GM18867 (cell line): ENCODE results near the gene PCA3.

Experiments used
- ATAC-seq: cut with Tn5 transposase; IDR thresholded peaks from one replicate; pipeline ENCODE4 v1.9.1; 2021; ENCODE audit warnings: mild to moderate bottlenecking, moderate library complexity; ENCODE audit not compliant: unreplicated experiment

Gene PCA3

DNA sequence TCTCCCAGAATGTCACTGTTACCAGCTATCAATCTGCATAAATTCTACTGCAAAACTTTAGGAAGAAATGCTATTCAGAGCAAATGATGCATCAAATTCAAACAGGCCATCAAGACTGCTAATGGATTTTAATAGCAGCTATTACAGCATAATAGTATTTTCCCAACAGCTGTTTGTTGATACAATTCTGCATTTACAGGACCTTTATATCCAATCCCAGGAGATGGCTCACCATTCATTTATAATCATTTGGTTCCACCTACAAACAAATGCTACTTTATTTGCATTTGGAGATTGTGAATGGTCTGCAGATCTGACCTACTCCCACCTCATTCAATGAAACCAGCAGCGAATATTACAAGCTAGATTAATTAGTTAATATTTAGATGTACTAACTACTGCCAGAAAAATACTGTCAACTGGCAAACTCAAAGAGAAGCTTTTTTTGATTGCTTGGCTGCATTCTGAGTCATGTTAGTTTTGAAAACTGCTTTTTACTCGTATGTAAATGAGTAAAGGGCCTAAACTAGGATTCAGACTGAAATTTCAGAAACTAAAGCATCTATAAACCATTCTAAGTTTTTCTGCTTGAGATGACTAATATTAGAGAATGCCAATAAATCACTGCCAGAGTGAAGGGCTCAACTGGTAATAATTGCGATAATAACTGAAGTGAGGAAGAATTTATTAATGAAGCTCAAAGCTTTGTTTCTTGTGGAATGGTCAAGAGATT lies 7.1 kb upstream of the PCA3 start:
- ATAC-seq = no peak

DNA sequence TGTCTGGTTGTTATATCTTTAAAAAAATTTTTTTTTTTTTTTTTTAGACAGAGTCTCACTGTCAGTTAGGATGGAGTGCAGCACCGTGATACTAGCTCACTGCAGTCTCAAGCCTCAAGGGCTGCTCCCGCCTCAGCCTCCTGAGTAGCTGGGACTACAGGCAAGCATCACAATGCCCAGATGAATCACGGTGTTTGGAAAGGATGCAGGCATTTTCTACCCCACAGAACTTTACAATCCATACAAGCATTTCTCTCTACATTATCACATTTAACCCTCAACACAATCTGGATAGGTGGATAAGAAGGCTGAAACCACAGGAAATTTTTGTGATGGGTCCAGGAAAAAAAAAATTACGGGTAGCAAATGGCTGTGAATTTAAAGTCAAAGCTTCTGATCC lies 5.8 kb upstream of the PCA3 start:
- no peak for ATAC-seq

DNA sequence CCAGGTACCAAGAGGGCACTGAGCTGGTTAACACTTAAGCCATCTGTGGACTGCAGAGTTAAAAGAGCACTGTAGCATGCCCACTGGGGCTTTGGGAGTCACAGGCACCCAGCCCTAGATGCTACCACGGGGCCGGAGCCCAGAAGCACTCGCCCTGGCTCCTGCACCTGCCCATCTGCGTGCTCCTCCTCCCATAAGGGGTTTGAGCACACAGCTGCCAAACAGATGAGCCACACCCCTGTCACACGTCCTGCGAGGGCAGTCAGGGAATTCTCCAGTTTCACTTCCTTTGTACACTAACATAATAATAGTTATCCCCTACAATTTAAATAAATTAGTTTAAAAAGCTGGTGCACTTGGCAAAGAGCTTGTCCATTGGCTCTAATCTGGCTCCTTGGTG lies 4.5 kb upstream of the PCA3 start:
- no peak for ATAC-seq

DNA sequence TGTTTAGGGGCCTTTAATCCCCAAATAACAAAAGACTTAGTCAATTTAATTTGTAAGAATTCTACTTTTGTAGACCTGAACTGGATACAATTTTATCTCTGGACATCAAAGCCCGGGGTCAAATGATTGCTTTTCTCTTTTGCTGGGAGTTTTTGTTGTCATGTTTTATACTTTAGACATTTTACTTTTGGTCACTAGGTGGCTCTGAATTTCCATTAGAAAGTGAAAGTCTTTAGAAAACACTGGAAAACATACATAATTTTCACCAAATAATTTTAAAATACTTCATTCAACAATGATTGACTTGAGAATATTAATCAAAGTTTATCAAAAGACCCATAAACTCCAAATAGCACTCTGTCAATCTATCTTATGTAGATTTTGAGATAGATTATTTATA lies 2.8 kb upstream of the PCA3 start:
- ATAC-seq = no peak

DNA sequence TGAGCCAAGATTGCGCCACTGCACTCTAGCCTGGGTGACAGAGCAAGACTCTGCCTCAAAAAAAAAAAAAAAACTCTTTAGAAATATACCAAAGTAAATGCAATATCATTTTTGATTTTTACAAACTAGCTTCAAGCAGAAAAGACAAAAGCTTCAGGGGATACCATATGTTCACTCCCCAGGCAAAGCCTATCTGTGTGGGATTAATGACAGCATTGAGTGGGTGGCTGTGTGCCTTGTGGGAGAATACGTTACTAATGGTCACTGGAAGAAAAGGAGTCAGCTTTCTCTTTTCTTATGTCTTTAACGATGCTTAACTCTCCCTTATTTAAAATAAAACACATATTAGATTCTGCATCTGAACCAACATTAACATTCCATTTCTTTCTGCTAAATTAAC lies 1.9 kb downstream of the PCA3 start:
- ATAC-seq = no peak

DNA sequence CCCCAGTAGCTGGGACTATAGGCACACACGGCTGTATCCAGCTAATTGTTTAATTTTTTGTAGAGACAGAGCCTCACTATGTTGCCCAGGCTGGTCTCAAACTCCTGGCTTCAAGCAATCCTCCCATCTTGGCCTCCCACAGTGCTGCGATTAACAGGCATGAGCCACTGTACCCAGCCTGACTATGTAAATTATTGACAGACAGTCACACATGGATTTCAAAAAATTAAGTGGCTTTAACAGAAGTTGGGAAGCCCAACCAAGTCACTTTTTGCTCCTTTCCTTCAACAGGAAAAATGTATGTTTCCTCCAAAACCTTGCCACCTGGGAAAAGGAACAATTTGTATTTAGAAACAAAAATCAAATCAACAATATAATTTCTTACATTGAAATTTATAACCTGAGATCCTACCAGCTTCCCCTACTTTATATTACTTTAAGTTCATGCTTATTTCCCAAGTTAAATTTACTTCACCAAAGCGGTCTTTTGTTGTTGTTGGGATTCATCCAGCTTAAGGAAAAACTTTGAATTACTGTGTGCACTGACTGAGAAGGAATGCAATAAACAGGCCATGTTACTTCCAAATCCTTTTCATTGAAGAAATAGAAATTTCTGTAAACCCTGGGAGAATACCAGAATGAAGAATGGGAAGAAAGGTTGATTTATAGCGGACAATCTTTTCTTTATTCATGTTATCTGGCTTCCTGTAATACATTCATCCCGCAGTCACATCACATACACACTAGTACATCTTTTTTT lies 8.6 kb downstream of the PCA3 start:
- ATAC-seq = no peak

DNA sequence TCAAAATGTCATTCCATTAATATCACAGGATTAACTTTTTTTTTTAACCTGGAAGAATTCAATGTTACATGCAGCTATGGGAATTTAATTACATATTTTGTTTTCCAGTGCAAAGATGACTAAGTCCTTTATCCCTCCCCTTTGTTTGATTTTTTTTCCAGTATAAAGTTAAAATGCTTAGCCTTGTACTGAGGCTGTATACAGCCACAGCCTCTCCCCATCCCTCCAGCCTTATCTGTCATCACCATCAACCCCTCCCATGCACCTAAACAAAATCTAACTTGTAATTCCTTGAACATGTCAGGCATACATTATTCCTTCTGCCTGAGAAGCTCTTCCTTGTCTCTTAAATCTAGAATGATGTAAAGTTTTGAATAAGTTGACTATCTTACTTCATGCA lies 20.6 kb downstream of the PCA3 start:
- no peak for ATAC-seq

DNA sequence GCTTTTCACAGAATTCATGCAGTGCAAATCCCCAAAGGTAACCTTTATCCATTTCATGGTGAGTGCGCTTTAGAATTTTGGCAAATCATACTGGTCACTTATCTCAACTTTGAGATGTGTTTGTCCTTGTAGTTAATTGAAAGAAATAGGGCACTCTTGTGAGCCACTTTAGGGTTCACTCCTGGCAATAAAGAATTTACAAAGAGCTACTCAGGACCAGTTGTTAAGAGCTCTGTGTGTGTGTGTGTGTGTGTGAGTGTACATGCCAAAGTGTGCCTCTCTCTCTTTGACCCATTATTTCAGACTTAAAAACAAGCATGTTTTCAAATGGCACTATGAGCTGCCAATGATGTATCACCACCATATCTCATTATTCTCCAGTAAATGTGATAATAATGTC lies 21.3 kb downstream of the PCA3 start:
- no peak for ATAC-seq

DNA sequence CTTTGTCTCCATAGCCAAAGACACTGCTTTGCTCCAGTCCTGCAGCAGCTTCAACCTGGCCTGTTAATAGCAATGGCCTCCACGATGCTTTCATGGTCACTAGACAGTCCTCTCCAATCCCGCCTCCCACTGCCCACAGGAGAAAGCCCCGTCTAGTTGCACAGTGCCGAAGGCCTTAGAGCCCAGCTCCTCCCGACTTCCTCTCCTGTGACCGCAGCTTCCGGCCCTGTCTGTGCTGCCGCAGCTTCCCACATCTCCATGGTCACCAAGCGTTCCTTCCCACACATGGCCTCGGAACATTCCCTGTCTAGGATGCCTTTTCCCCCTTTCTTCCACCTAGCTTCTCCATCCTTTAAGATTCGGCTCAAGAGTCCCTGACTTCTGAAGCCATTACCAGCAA lies 23.4 kb downstream of the PCA3 start:
- no peak for ATAC-seq

DNA sequence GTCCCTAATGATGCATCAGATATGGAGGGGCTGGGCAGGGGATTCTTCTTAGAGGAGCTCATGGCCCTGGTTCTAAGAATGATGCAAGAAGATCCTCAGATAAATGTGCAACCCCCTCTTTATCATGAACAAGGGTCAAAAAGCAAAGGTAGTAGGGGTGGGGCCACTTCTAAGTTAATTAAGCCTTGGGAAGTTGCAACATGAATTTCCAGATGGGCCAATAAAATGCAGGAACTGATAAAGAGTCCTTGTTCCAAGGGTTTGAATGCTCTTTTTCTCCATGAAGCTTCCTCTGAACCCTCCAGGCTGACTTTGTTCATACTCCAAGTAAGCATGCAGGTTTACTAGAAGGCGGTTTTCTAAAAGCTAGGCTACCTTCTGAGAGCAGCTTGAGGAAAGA lies 25.6 kb downstream of the PCA3 start:
- ATAC-seq = no peak

DNA sequence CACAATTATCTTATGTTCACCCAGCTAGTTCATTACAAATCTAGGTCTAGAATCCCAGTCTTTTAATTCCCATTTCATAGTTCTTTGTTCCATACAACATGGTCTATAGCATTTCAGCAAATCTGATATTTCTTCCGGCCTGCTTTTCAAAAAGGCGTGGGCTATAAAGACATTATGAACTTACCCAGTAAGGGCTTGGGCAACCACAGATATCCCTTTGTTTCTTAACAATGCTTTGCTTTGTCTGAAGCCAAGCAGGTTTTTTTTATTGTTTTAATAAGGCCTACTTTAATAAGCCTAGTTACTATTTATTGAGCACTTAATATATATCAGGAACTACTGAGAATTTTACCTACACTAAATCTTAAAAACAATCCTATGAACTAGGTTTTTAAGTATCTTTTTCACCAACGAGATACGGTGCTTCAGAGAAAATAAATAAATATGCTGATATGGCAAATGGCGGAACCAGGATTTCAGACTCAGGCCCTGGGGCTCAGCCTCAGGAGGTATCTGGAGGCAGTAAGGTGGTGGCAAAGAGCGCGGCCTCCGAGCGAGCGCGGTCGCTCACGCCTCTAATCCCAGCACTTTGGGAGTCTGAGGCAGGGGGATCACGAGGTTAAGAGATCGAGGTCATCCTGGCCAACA lies 29.7 kb downstream of the PCA3 start:
- no peak for ATAC-seq

DNA sequence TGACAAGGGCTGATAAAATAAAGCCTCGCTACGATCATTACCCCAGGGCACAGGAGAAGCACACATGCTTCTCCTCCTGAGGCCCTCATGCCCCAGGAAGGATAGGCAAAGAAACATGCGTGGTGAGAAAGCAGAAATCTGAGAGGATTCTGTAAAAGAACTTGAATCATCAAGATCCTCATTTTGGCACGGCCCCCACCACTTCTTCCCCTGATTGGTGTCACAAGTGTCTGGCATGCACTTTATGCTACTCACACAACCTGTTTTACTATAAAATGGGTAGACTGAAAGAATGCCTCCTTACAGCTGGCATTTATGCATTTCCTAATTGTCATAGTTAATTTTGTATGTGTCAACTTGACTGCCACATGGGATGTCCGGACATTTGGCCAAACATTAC lies 32.1 kb downstream of the PCA3 start:
- ATAC-seq = no peak

DNA sequence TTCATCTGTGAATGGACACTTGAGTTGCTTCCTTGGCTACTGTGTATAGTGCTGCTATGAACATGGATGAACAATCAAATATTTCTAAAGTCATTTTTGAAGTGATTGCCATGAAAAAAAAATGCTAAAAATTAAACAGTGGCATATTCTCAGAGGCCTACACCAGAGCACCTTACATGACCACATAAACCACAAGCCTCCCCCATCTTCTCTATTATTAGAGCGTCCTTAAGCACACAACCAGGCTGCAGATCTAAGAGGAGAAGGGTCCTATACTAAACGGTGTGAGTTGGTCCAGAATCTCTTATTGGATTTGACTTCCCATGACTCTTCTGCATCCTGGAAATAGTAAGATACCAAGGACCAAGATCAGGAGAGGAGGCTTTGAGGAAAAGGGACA lies 34.3 kb downstream of the PCA3 start:
- ATAC-seq = no peak

DNA sequence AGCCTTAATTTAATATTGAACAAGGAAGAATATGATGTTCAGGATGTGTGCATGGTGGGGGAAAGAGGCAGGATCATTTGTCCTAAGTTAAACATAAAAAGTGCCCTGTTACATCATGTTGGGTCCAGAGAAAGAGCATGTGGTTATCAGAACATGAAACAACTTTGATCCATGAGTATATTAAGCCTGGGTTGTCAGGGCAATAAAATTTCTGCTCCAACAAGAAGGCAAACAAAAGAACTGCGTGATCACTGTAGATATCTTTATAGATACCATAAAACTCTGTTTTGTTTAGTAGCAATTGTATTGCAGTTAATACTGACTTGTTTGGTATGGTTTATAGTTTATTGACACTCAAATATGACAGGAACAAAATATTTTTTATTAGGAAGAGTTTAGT lies 35.2 kb downstream of the PCA3 start:
- no peak for ATAC-seq

DNA sequence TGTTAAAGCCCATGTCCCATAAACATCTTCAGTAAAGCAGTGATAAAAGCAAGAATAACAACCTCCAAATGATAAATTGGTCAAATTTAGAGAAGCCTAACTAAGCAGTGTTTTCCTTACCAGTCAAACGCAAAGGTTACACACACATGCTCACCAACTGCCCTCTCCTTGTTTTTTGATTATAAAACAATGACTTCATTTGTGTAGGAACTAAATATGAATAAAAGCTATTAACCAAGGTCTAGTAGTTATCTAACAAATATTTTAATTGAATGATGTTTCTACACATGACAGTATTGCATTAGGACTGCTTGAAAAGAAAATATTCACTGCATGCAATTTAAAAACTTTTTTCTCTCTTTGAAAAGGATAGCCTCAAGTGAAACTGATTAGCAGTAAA lies 36.7 kb downstream of the PCA3 start:
- ATAC-seq = no peak

DNA sequence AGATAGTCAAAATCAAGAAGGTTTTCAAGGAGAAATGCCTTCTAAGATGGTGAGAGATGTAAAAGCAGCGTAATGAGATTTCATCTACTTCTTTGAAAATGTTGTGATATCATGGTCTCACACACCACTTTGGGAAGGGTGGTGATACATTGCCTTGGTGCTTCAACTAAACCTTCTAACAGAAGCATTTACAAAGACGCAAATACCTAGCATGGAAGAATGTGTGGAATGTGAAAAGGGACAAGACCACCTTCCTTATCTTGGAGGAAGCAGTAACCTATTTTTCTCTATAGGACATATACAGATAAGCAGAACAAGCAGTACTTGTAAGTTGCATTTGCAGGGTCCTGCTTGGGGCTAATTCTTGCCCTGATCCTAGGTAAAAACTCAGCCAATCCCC lies 38.8 kb downstream of the PCA3 start:
- no peak for ATAC-seq

DNA sequence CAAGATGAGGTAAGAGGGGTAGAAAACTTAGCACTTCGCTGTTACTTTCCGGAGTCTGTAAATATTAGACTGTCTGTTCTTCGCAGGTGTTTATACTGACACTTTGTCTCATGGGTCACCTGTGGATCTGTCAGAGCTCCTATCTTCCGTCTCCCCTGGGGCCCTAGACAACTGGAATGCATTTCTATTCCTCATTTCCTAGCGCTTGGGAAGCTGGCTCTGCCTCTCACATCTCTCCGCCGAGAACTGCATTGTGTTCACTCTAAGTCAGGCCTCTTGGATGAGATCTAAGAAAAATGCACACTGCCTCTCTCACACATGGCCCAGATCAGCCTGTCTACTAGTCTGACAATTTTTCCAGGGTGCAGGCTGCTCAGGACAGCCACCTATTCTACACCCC lies 39.5 kb downstream of the PCA3 start:
- ATAC-seq = no peak

DNA sequence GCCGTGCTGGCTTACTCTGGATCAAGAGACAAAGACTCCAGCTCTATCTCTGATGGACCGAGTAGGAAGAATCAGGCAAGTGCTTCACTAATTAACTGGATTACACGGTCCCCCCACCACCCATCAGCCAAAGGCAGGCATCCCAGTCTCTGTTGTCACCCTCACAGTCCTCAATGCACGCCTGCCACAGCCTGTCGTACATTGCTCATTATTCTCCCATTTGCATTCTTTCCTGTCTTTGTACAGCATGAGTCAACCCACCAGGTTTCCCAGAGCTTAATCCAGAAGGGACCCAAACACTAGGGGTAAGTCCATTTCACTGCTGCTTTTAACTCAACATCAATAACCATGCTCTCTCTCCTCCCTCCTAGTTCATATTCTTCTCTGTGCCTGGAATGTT lies 44.4 kb downstream of the PCA3 start:
- ATAC-seq = no peak

DNA sequence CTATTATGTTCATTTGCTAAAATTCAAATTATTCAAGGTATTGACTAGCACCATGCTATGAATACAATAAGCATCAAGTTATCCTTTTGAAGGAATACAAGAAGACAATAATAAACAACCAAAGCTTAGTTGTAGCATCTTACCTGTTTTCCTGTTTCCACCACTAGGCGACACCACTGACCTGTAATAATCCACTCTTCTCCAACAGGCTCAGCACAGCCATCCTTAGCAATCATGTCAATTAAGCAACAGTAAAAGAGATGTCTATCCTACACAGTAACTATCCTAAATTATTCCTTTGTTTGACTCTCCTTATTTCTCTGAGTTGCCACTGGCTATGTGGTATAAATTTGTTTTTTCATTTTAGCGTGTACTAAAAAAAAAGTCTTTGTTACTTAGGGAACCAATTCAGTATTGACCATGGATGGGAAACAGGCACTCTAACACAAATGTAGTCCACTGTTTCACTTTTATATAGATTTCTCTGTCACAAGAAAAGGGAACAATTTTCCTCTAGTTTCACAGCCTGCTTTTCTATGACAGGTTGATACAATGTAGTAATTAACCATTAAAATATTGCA lies 46.2 kb downstream of the PCA3 start:
- ATAC-seq = peak; percentile 94

DNA sequence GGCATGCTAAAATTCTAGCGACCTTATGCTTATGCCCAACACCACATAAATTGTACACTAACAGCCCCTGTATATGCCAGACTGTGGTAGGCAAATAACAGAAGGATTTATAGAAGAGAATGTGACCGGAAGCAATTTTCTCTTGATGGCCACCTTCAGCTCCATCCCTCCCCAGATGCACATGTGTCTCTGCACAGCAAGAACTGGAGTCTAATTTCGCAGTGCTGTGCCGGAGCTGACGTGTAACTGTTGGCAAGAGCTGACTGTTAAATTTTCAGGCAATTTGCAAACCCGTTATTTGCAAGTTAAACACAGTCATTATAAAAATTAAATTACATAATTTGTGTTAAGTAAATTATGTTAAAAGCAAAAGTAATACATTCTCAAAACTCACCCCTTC lies 48.4 kb downstream of the PCA3 start:
- ATAC-seq = no peak

DNA sequence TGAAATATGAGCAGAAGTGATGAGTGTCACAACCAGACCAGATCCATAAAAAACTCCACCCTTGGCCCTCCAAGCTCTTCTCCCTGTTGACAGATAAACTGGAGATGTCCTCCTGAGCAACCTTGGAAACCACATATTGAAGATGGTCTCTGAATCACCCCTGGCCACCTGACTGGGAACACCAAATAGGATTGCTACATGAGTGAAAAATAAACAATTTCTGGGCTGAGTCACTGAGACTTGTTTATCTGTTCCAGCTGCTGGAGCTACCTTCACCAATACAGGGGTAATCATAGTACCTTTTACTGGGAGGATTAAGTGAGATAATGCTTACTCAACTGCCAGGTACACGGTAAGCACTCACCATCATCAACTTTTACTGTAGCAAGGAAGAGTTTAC lies 53.3 kb downstream of the PCA3 start:
- ATAC-seq = no peak

DNA sequence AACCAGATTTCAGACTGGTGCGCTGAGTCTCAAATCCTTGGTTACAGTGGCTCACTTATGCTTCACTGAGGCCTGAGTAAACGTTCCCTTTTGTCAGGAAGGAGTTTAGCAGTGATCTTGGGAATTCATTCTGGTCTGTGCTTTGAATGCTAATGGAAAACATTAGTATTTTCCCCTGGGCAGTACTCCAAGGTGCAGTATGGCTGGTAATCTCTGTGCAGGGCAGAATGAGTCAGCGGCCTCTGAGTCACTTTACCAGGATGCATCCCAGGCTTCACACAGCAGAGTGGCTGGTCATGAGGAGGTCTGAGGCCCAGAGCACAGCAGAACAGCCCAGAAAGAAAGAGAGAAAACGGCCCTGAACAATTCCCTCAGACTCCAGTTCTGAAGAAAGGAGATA lies 54.0 kb downstream of the PCA3 start:
- no peak for ATAC-seq
